Left colon (tissue), 2 donors: ENCODE results near the gene OR4D10. TPM values are rescaled to one million over a fixed set of nuclear protein-coding genes. Genes with fewer than 3 reads are reported as not detected.
"Not testable (repeated sequence)": the region's sequence is repeated elsewhere in the genome, so short reads cannot be mapped to it uniquely, and the experiment has no call there.

Source experiments
- ATAC-seq: fragments of 200-7000 bp; cut with Tn5 transposase; one replicate; pipeline ENCODE4 v1.9.1; 2020; ENCODE audit warnings: mild to moderate bottlenecking, moderate library complexity
- DNase-seq, 2 donors: peaks; one replicate each; pipeline ENCODE4 v3.0.0-alpha.2; 2020
- intact Hi-C, 2 donors: fragments of 100-400 bp; cut with DNase I in 1 of 2; cut with micrococcal nuclease in 1 of 2; formaldehyde crosslinking; loops; one replicate each; pipeline versions ENCODE4 v1.11.2 to v1.14.0; 2022; cut with DNase I, micrococcal nuclease
- total RNA-seq, 2 donors: library from RNA; stranded (reverse); fragmentation: NEBNext Ultra II Directional; extraction: Animal tissue kit (Norgen Biotek cat#: 25700); gene quantifications; one replicate each; pipeline ENCODE4 v1.2.1, GENCODE V29; 2021
- donor health status: DM: no; HTN: no; CAD: no.
- donor health status: DM: yes; HTN: yes; CAD: no.

Gene OR4D10
- total RNA-seq, 2 donors from 2014 or later, result not detected

DNA sequence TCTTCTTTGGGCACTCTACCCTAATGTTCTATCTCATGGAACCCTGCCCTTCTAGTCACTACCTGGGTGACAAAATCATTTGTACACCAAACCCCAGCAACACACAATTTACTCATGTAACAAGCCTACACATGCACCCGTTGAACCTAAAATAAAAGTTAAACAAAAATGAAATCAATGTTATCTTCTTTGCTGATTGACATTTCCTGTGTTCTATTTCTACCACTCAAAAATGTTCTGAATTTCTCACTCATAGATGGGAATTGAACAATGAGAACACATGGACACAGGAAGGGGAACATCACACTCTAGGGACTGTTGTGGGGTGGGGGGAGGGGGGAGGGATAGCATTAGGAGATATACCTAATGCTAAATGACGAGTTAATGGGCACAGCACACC lies 47.0 kb downstream of the OR4D10 start:
- ATAC-seq, DNase-seq, intact Hi-C loops: not testable (repeated sequence)

DNA sequence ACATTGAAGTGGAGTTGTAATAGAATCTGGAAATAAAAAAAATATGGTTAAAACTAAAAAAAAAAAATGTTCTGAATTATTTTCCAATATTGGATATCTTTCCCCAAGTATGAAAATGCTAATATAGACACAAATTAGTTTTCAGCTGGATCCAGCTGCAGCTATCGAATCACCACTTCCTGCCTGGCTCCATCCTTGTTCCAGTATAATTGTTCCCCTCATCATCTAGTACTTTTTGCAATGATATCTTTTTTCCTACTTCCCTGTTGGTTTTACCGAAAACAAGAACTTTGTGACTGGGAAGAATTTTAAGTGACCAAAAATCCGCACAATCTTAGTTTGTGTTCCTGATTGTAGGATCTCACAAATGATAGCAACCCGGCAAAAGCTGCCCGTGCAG lies 47.6 kb downstream of the OR4D10 start:
- ATAC-seq (no peak), DNase-seq (no peak)
- intact Hi-C loops, result no loop called here

DNA sequence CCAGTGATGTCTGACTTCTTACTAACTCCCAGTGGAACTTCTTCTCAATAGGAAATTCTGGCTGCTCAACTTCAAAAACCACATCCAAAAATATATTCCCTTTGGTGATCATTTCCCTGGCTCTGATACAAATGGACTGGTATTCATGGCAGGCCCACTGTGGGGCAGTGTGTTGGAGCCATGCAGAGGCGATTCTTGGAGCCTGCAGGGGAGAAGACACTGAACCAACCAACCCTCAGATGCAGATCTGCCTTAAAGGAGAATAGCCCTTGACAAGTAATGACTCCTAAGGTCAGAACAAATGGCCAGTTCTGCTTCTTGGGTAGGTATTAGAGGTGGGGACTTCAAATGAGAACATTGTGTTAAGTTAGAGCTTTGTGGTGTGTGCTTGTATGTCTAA lies 50.4 kb downstream of the OR4D10 start:
- intact Hi-C loops, result no loop called here
- ATAC-seq (no peak), DNase-seq (no peak)

DNA sequence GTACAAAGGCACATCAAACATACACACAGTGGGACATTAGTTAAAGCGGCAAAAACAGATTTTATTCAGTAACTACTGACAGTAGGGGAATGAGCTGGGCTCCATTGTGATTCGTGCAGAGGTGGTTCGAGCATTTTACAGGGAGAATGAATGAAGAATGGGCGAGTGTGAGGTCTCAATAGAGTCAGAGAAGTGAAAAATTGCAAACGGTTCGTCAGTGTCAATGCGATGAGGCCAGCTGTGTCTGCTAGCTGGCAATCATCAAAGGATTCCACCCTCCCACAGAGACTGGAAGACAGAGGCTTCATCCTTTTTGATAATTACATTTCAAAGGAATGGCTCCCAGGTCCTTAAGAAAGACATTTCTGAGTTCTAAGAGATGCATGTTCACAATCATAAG lies 55.6 kb downstream of the OR4D10 start:
- intact Hi-C loops, result no loop called here
- ATAC-seq, result no peak
- no peak for DNase-seq

Other genes starting within 250 kb of the OR4D10 start
- gene OR5AN1, start 114.4 kb upstream of the OR4D10 start, total RNA-seq, result not detected
- not detected for gene OR5A2, start 46.9 kb upstream of the OR4D10 start, total RNA-seq
- not detected for gene OR5A1, start 36.8 kb upstream of the OR4D10 start, total RNA-seq
- not detected for gene OR4D6, start 16.4 kb upstream of the OR4D10 start, total RNA-seq
- gene OR4D11, start 30.3 kb downstream of the OR4D10 start, total RNA-seq, result not detected
- gene OR4D9, start 38.2 kb downstream of the OR4D10 start, total RNA-seq, result not detected
- gene OSBP, start 142.5 kb downstream of the OR4D10 start, total RNA-seq, result 10 to 100 TPM; 51.3 to 62.1 TPM
- 10 to 100 TPM; 33.9 to 38.1 TPM for gene PATL1, start 195.7 kb downstream of the OR4D10 start, total RNA-seq
- gene OR10V1, start 240.5 kb downstream of the OR4D10 start, total RNA-seq, result not detected